Ecto neural progenitor cell (in vitro differentiated cells): ENCODE results near the gene SMYD3.

ENCODE experiments used
- DNase-seq: peaks from one replicate; pipeline ENCODE4 v3.0.0-alpha.2; 2018; ENCODE audit warnings: low spot score

Gene SMYD3

GRCh38 chr1:246506674-246507481 lies at the start of gene SMYD3:
TSS of gene SMYD3 (minus strand) at chr1:246507279.
- DNase-seq: peak; percentile 91

GRCh38 chr1:246554201-246554600 lies 47.1 kb upstream of the SMYD3 start:
- no peak for DNase-seq

- no peak for DNase-seq
These were observed 45.0 kb upstream of the SMYD3 start for GRCh38 chr1:246552110-246552509.

- DNase-seq: no peak
These were observed 43.3 kb upstream of the SMYD3 start for GRCh38 chr1:246550402-246550801.

GRCh38 chr1:246549665-246550064 lies 42.6 kb upstream of the SMYD3 start:
- no peak for DNase-seq

GRCh38 chr1:246544001-246544400 lies 36.9 kb upstream of the SMYD3 start:
- no peak for DNase-seq

- DNase-seq: no peak
These were observed 33.8 kb upstream of the SMYD3 start for GRCh38 chr1:246540738-246541491.

GRCh38 chr1:246537887-246538286 lies 30.8 kb upstream of the SMYD3 start:
- no peak for DNase-seq

- no peak for DNase-seq
These were observed 30.4 kb upstream of the SMYD3 start for GRCh38 chr1:246537441-246537840.

GRCh38 chr1:246534114-246534513 lies 27.0 kb upstream of the SMYD3 start:
- DNase-seq: no peak

GRCh38 chr1:246533371-246533905 lies 26.4 kb upstream of the SMYD3 start:
- no peak for DNase-seq

GRCh38 chr1:246532519-246532918 lies 25.4 kb upstream of the SMYD3 start:
- DNase-seq: no peak

GRCh38 chr1:246530482-246530881 lies 23.4 kb upstream of the SMYD3 start:
- no peak for DNase-seq

- DNase-seq: no peak
These were observed 22.1 kb upstream of the SMYD3 start for GRCh38 chr1:246528933-246529731.

- no peak for DNase-seq
These were observed 20.5 kb upstream of the SMYD3 start for GRCh38 chr1:246527402-246528088.

- DNase-seq: no peak
These were observed 19.8 kb upstream of the SMYD3 start for GRCh38 chr1:246526915-246527314.

- DNase-seq: no peak
These were observed 19.3 kb upstream of the SMYD3 start for GRCh38 chr1:246526380-246526779.

- DNase-seq: no peak
These were observed 12.4 kb upstream of the SMYD3 start for GRCh38 chr1:246519514-246519913.

- DNase-seq: no peak
These were observed 11.6 kb upstream of the SMYD3 start for GRCh38 chr1:246518456-246519205.

- no peak for DNase-seq
These were observed 10.3 kb upstream of the SMYD3 start for GRCh38 chr1:246517391-246517790.

GRCh38 chr1:246516126-246516525 lies 9.0 kb upstream of the SMYD3 start:
- no peak for DNase-seq
